ENCODE results near the gene STK25. TPM values are rescaled to one million over a fixed set of nuclear protein-coding genes. Genes with fewer than 3 reads are reported as not detected.

The STK25 gene
- total and polyA plus RNA-seq, 10 of the 15 experiments (the other 5 are each of a cell fraction or from before 2014, with no cell fraction given): 6.0 to 154 (median 89.3) TPM

- Histone ChIP-seq H3K9ac (ENCODE audit: control insufficient read depth, insufficient read depth, low read length) (peak overlapping the region; percentile 85), H3K27me3 (replicated peaks in 1 of 2; ENCODE audit: control insufficient read depth in 2 of 2, insufficient read depth in 2 of 2, low read length in 1 of 2) (no peaks in the 10 kb centered on the region), H4K20me1 (ENCODE audit: control insufficient read depth, insufficient read depth) (peaks cover 2% of the 10 kb centered on the region; the same call in 1 of the 2 replicates), H3K27ac (ENCODE audit: control insufficient read depth, insufficient read depth) (peak overlapping the region; percentile 44), H3K36me3 (ENCODE audit: control insufficient read depth in 2 of 2, insufficient read depth in 2 of 2, low read length in 1 of 2) (no peaks in the 10 kb centered on the region; a peak in 1 of 4 replicates), H3K4me1 (ENCODE audit: control insufficient read depth, insufficient read depth, low read length) (peaks cover 16% of the 10 kb centered on the region), H3K79me2 (ENCODE audit: control insufficient read depth, insufficient read depth, low read length) (peaks cover 33% of the 10 kb centered on the region), H2AFZ (ENCODE audit: control insufficient read depth, low read depth, low read length) (peak overlapping the region; percentile 15; the same call in 1 of the 2 replicates), H3K4me3 (peak overlapping the region; percentile 98), H3K9me3 (replicated peaks; ENCODE audit: control insufficient read depth, insufficient read depth, low read length) (no peaks in the 10 kb centered on the region), H3K4me2 (ENCODE audit: control insufficient read depth, insufficient read depth) (peak overlapping the region; percentile 86)
- ChIA-PET CTCF (interaction anchor here (0.6 kb wide), 1 partner anchor 147 kb away, joined by 3 read pairs; no protein-coding TSS in a partner anchor), SMC1A (ENCODE audit: uncharacterized antibody, unreplicated experiment) (interaction anchor here (2.0 kb wide), 1 partner anchor 8 kb away, joined by 7 read pairs; no protein-coding TSS in a partner anchor), RAD21 (ENCODE audit: unreplicated experiment) (interaction anchor here (0.8 kb wide), 1 partner anchor 289 kb away, joined by 3 read pairs; no protein-coding TSS in a partner anchor), POLR2A (interaction anchor here (1.0 kb wide), 1 partner anchor 148 kb away, joined by 3 read pairs; no protein-coding TSS in a partner anchor)
- DNase-seq (ENCODE audit: low read depth, low spot score) (no peak), FAIRE-seq (no peak), ATAC-seq (peak; percentile 58)
- 7% methylated on average over 53 of the region's 67 CpGs for WGBS (ENCODE audit: insufficient coverage, insufficient replicate concordance, low lambda C conversion rate, missing lambda C conversion rate)
- in situ Hi-C loops (cut with MboI) (no loop called here), intact Hi-C loops (cut with micrococcal nuclease; ENCODE audit: unreplicated experiment) (loop anchor here (2.0 to 5.0 kb wide), 3 partner anchors 105 to 373 kb away; partner anchors contain the start of gene FARP2)
- BruUV-seq (replicated peaks): no TSS peak
- TF ChIP-seq EGR1 (IDR thresholded peaks at IDR 0.05; ENCODE audit: borderline replicate concordance in 1 of 2, low read depth in 2 of 2, low read length in 2 of 2) (0 out of 3 replicates have a peak, but pooled peaks of 1 of the 2 experiments have one; percentile 13), GABPA (IDR thresholded peaks at IDR 0.05; ENCODE audit: low read depth) (no peak), USF1 (IDR thresholded peaks at IDR 0.05; ENCODE audit: borderline replicate concordance, extremely low read length, insufficient read depth, low read depth, low read length) (no peak), TARDBP (IDR thresholded peaks at IDR 0.05; ENCODE audit: borderline replicate concordance) (no peak), POLR2A (IDR thresholded peaks at IDR 0.05; ENCODE audit: low read depth, low read length) (peak; percentile 49), ATF2 (IDR thresholded peaks at IDR 0.05; ENCODE audit: low read length) (no peak), CEBPB (IDR thresholded peaks at IDR 0.05; ENCODE audit: borderline replicate concordance in 1 of 2, low read depth in 2 of 2, low read length in 2 of 2) (no peak), EZH2 (IDR thresholded peaks at IDR 0.05; ENCODE audit: borderline replicate concordance, control insufficient read depth, low read depth, low read length) (no peak), BHLHE40 (IDR thresholded peaks at IDR 0.05; ENCODE audit: borderline replicate concordance in 1 of 2, low read depth in 2 of 2, low read length in 1 of 2) (no peak), POLR2AphosphoS5 (IDR thresholded peaks at IDR 0.05; ENCODE audit: low read length) (no peak), CBX5 (IDR thresholded peaks at IDR 0.05; ENCODE audit: low read depth) (no peak), EED (IDR thresholded peaks at IDR 0.05; ENCODE audit: low read depth) (no peak), MYC (IDR thresholded peaks at IDR 0.05; ENCODE audit: insufficient read depth, insufficient read length, insufficient replicate concordance, low read length, severe bottlenecking) (no peak), HCFC1 (IDR thresholded peaks at IDR 0.05; ENCODE audit: low read length) (no peak), BCLAF1 (IDR thresholded peaks at IDR 0.05) (no peak), RCOR1 (conservative IDR thresholded peaks at IDR 0.05; ENCODE audit: low read depth, low read length) (no peak)
Measured at GRCh38 chr2:241507430-241508239, 749 bp downstream of the STK25 start.
